NCI-H1417 treated with DMSO at 0.1 percent for 48 hours (cell line): ENCODE data around the gene POU2F1.

Experiments
- DNase-seq: peaks from one replicate; lab custom pipeline; 2025; lab: John Stamatoyannopoulos, UW

The POU2F1 gene

GRCh38 chr1:167367705-167368104 lies 147.0 kb downstream of the POU2F1 start:
- DNase-seq, result no peak

- no peak for DNase-seq
Observed at GRCh38 chr1:167369175-167369574, 148.5 kb downstream of the POU2F1 start.

GRCh38 chr1:167369933-167370332 lies 149.2 kb downstream of the POU2F1 start:
- DNase-seq, result no peak

- DNase-seq, result peak; percentile 55
Observed at GRCh38 chr1:167371030-167371429, 150.3 kb downstream of the POU2F1 start.

DNA sequence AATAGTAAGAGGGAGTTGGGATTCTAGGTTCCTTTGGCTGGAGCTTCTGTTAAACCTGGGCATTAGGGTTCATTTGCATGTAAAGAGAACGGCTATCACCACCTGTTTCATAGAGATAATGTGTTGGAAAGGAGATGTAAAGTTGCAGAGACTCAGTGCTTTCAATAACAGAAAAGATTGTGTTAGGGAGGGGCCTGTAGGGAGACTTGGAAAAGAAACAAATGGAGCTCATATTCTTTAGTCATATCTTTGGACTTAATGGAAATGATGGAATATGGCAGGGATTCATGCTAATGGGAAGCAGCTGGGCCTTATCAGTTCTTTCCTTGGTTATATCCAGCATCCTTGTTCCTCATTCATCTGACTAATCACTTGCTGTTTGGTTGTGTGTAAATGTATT lies 152.7 kb downstream of the POU2F1 start:
- no peak for DNase-seq

GRCh38 chr1:167373986-167374385 lies 153.3 kb downstream of the POU2F1 start:
- no peak for DNase-seq

- no peak for DNase-seq
Observed at GRCh38 chr1:167375949-167376348, 155.3 kb downstream of the POU2F1 start.

DNA sequence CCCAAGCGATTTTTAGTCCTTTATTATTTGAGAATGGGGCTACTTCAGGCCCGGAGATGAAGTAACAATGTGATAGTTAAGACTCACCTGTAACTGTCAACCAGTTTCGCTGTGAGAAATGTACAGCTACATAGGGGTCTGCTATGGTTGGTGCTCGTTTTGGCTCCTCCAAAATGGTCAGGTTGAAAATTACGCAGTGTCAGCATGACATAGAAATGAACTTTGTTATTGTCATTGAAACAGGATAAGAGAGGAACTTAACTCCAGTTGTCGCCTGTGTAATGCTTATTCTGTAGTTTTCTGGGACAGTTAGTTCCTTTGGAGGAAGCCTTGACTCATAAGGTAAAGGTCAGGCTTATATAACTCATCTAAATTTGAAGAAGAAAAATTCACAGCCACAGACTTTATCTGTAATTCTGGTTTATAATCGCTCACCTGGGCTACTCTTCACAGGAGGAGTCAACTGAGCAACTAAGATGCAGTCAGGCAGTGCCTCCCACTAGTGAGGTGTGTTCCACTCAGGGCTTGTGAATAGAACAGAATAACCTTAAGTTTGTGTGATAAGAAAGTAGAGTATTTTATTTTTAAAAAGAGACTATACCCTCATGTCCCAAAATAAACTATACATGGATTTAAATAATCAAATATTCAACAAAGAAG lies 166.7 kb downstream of the POU2F1 start:
- DNase-seq, result no peak

DNA sequence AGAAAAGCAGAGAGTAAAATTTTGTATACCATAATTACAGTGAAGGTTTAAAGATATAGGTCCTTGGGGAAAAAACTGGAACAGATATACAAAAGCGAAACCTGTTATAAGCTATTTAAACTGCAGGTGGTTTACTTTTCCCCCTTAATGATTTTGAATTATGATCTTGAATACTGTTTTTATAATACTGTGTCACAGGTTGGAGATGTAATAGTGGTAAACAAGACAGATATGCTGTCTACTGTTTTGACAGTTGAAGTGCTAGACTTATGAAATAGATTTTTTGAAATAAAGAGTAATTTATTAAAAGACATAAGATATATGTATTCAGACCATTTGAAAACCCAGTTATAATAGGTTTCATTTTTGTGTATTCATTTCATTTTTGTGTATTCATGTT lies 168.3 kb downstream of the POU2F1 start:
- peak; percentile 12 for DNase-seq

GRCh38 chr1:167392200-167392696 lies 171.6 kb downstream of the POU2F1 start:
- no peak for DNase-seq

- no peak for DNase-seq
Observed at GRCh38 chr1:167400359-167400953, 179.8 kb downstream of the POU2F1 start.

DNA sequence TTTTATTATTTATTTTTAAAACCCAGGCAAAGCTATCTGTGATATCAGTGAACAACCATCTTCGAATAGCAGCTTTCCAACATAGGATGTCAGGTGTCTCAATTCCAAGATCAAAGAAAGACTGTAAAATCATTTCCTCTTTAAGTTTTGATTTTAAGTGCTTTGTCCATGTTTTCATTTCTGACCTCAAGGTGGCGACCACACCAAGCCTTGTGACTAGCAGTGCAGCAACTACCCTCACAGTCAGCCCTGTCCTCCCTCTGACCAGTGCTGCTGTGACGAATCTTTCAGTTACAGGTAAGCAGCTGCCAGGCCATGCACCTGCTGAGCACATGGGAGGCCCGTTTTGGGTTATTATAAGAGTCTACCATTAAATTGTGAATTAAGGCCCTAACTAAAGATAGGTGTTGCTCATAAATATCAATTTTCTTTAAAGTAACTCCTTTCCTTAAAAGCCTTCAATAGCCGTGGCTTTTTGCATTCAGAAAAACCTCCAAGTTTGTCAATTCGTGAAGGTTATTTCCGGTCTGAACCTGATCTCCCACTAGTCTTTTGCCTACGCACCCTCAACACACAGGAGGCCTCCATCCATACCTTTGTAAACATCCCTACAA lies 180.7 kb downstream of the POU2F1 start:
- DNase-seq, result no peak

GRCh38 chr1:167404161-167404888 lies 183.6 kb downstream of the POU2F1 start:
- DNase-seq, result no peak

- DNase-seq, result no peak
Observed at GRCh38 chr1:167404908-167405307, 184.2 kb downstream of the POU2F1 start.

GRCh38 chr1:167408355-167408754 lies 187.7 kb downstream of the POU2F1 start:
- no peak for DNase-seq

- DNase-seq, result no peak
Observed at GRCh38 chr1:167409183-167409582, 188.5 kb downstream of the POU2F1 start.

GRCh38 chr1:167412072-167412471 lies 191.4 kb downstream of the POU2F1 start:
- no peak for DNase-seq

GRCh38 chr1:167412920-167413319 lies 192.2 kb downstream of the POU2F1 start:
- no peak for DNase-seq

GRCh38 chr1:167413328-167413727 lies 192.6 kb downstream of the POU2F1 start:
- DNase-seq, result no peak

DNA sequence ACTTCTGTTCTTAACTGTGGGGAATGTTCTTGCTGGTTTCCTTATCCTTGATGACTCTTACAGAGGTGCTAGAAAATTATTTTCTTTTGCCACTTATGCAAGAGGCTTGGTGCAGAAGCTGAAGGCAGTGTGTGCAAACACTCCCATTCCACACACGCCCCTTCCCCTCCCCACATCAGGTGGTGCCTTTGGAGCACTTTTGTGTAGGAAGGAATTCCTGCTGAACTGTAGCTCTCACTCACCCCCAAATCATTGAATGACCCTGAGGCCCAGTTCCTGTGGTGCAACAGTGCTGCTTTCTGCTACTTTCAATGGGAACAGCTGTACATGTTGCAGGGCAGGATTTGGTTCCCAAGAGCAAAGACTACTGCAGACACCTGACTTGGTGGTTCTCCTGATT lies 195.8 kb downstream of the POU2F1 start:
- DNase-seq, result no peak

- DNase-seq, result no peak
Observed at GRCh38 chr1:167418391-167418790, 197.7 kb downstream of the POU2F1 start.

DNA sequence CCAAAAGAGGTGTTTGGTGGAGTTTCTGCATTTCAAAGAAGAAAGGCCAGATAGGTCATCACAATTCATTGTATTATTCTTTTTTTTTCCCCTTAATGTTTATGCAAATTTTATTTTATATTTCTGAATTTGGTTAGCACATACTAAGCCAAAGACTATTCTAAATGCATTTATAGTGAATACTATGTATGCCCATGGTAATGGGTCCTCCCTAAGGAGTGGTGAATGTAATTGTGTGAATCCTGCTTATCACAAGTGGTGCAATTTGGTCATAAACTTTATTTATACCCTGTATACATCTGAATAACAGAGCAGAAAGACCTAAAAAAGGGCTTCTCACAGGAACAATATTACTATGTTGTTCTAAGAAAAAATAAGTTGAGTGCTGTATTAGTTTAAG lies 198.6 kb downstream of the POU2F1 start:
- DNase-seq, result no peak

DNA sequence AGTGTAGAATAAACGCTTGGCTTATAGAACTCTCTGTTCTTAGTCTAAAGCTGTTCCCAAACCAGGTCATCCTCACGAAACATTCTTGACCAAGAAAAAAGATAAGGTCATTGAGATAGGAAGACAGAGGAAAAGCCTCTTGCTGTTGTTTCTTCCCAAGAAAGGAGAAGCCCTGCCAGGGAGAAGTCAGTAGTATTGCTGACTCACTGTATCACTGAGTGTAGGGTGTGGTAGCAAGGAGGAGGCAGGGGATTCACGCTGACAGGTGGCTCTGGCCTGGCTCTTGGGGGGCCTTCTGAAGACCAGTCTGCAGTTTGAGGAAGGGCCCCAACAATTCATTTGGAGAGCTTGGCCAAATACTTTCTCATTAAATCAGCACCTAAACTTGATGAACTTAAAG lies 199.8 kb downstream of the POU2F1 start:
- DNase-seq, result no peak
